GM13976 (cell line): Measurements from ENCODE around the gene TMEM138.

Experiments
- DNase-seq: peaks from one replicate; pipeline ENCODE4 v3.0.0; 2012; ENCODE audit warnings: low spot score
- CTCF ChIP-seq: IDR thresholded peaks from 2 replicates; pipeline ENCODE4 v1.5.1; 2012; ENCODE audit warnings: borderline replicate concordance, mild to moderate bottlenecking; ENCODE audit not compliant: insufficient read depth; ENCODE audit errors: extremely low read depth, missing control alignments, control extremely low read depth
- in situ Hi-C: fragments of 300-500 bp; cut with MboI; formaldehyde crosslinking; loops from one replicate; pipeline ENCODE4 v1.12.0; 2022; ENCODE audit warnings: low sequenced_read_pairs, mixed read lengths, inconsistent platforms; ENCODE audit not compliant: unreplicated experiment

The TMEM138 gene

GRCh38 chr11:61341706-61342105 is 20.5 kb upstream of the TMEM138 start:
- TF ChIP-seq CTCF: no peak
- in situ Hi-C loops: no loop called here
- DNase-seq: peak; percentile 19

GRCh38 chr11:61342207-61342803 is 19.9 kb upstream of the TMEM138 start:
- no peak for TF ChIP-seq CTCF
- in situ Hi-C loops: no loop called here
- no peak for DNase-seq

- no peak for DNase-seq
- TF ChIP-seq CTCF: no peak
- in situ Hi-C loops: no loop called here
These were observed 18.1 kb upstream of the TMEM138 start for GRCh38 chr11:61343792-61344745.

- peak; percentile 22 for DNase-seq
- TF ChIP-seq CTCF: no peak
- in situ Hi-C loops: no loop called here
These were observed 17.0 kb upstream of the TMEM138 start for GRCh38 chr11:61345170-61345610.

GRCh38 chr11:61345954-61346843 is 16.0 kb upstream of the TMEM138 start:
- TF ChIP-seq CTCF: no peak
- in situ Hi-C loops: no loop called here
- DNase-seq: no peak

- DNase-seq: no peak
- in situ Hi-C loops: no loop called here
- TF ChIP-seq CTCF: no peak
These were observed 14.2 kb upstream of the TMEM138 start for GRCh38 chr11:61347916-61348461.
